ENCODE data around the gene TRIM2. TPM values are rescaled to one million over a fixed set of nuclear protein-coding genes. Genes with fewer than 3 reads are reported as not detected.

The TRIM2 gene
- total and polyA plus RNA-seq, 2 of the 8 experiments (the other 6 are each of a cell fraction or from before 2014, with no cell fraction given) = 34.0 to 59.8 TPM

- no peak for TF ChIP-seq CHD7 (IDR thresholded peaks at IDR 0.05; ENCODE audit: insufficient replicate concordance, low read length)
- TF ChIP-seq RNF2 (IDR thresholded peaks at IDR 0.05; ENCODE audit: borderline replicate concordance, low read depth, low read length, missing control alignments, poor library complexity, severe bottlenecking) = no peak
- TF ChIP-seq MAFK (IDR thresholded peaks at IDR 0.05; ENCODE audit: low read depth, low read length) = no peak
- TF ChIP-seq FOSL1 (IDR thresholded peaks at IDR 0.05; ENCODE audit: insufficient read depth, low read depth, low read length) = no peak
- TF ChIP-seq GABPA (IDR thresholded peaks at IDR 0.05; ENCODE audit: borderline replicate concordance, insufficient read depth, low read length) = no peak
- TF ChIP-seq PHF8 (conservative IDR thresholded peaks at IDR 0.05; ENCODE audit: low read depth, low read length) = no peak
- no peak for TF ChIP-seq USF2 (IDR thresholded peaks at IDR 0.05; ENCODE audit: low read length)
- TF ChIP-seq SP2 (IDR thresholded peaks at IDR 0.05; ENCODE audit: low read length) = no peak
- TF ChIP-seq KDM5A (IDR thresholded peaks at IDR 0.05; ENCODE audit: low read length) = no peak
These were observed 92.9 kb downstream of the TRIM2 start (continued) for GRCh38 chr4:153297116-153297515.
